Left hindlimb (tissue), 1 donor: ENCODE results near the gene SPON1.
"Not testable (repeated sequence)": the region's sequence is repeated elsewhere in the genome, so short reads cannot be mapped to it uniquely, and the experiment has no call there.

ENCODE experiments used
- DNase-seq: peaks from one replicate; pipeline ENCODE4 v3.0.0-alpha.2; 2018

SPON1 gene

DNA sequence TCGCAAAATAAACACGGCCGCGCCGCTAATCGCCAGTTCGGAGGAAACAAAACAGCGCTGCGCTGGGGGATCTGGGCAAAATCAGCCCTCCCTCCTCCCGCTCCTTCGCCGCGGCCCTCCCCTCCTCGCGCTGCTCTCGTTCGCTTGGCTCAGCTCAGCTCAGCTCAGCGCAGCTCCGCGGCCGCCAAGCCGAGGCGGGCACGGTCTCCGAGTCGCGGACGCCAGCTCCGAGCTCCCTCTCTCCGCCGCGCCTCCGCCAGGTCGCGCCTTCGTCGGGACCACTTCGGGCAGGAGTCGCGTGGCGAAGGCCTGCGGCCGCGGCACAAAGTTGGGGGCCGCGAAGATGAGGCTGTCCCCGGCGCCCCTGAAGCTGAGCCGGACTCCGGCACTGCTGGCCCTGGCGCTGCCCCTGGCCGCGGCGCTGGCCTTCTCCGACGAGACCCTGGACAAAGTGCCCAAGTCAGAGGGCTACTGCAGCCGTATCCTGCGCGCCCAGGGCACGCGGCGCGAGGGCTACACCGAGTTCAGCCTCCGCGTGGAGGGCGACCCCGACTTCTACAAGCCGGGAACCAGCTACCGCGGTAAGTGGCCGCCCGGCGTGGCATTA is at the start of gene SPON1:
Gene SPON1, plus strand, starts transcription at position 162 of the 607 bp plus-strand sequence. Its CDS starts 182 bp downstream, at position 344.
- DNase-seq = peak; percentile 82

DNA sequence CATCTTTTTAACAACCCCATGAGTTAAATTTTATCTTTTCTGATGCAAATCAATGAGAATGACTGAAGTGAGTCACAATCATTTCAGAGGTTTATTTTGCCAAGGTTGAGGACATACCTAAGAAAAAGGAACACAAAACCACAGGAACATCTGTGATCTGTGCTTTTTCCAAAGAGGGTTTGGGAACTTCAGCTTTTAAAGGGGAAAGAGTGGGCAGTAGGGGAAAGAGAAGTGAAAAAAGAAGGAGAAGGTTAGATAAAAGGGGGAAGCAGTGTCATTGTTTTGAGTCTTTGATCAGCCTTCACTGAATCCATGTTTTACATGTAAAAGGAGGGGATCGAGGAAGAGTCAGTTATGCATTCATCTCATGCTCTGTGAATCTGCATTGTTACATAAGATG is 45.3 kb upstream of the SPON1 start:
- DNase-seq = no peak

DNA sequence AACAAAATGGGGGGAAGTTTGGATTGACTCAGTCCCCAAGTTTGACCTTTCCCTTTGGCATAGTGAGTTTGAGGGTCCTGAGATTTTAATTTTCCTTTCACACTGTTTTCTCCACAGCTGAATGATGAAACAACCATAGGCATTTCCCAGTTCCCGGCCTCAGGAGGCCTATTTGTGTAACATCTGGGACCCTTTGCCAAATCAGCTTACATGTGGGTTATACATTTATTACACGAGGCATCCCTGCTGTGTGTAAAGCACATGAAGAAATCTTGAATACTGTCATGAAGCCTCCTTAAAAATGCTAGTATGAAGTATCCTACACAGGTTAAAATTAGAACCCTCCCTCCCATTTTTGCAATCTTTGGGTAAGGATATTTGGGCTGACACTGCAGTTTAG is 44.6 kb upstream of the SPON1 start:
- DNase-seq = no peak

DNA sequence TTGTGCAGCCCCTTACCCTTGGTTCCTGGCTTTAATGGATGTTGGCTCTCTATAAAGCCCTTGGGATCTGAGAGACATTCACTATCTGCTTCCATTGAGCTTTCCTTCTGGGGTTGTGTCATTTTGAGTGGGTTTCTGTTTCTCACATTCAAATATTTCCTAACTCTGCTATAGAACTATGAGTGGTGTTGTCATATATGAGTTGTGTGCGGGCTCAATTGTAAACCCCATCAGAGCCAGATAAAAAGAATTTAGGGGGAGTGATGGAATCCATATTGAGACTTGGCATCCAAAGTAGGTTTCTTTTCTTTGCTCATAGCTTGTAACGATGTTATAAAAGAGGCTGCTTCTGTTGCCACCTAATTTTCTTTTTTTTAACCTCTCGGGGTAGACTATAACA is 41.8 kb upstream of the SPON1 start:
- DNase-seq = no peak

DNA sequence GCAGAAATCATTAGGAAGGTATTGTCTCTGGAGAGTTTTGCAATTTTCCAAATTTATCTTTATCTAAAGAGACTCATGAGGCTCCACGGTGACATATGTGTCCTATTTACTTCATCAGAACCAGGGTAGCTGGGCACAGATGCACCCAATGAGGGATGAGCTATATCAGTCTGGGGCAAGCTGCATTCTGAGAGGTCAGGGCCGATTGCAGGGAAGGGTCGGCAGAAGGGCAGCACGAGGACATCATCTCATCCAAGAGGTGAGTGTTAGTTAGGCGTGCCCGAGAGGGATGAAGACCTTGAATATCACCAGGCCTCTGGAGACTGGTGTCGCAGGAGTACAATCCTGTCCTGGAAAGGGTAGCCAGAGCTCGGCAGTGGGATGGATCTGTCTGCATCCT is 41.0 kb upstream of the SPON1 start:
- DNase-seq = no peak

DNA sequence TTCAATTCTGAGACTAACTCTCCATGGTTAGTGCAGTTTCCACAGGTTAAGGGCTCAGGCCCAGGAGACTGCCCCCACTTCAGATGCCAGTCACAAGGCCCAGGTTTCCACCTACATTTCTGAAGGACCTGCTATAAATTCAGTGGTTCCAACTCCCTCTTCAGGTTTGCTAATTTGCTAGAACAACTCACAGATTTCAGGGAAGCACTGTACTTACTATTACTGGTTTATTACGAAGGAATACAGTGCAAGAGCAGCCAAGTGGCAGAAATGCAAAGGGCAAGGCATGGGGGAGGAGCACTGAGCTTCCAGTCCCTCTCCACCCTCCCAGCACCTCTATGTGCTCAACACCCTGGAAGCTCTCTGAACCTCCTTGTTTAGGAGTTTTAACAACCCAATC is 39.3 kb upstream of the SPON1 start:
- DNase-seq = no peak

DNA sequence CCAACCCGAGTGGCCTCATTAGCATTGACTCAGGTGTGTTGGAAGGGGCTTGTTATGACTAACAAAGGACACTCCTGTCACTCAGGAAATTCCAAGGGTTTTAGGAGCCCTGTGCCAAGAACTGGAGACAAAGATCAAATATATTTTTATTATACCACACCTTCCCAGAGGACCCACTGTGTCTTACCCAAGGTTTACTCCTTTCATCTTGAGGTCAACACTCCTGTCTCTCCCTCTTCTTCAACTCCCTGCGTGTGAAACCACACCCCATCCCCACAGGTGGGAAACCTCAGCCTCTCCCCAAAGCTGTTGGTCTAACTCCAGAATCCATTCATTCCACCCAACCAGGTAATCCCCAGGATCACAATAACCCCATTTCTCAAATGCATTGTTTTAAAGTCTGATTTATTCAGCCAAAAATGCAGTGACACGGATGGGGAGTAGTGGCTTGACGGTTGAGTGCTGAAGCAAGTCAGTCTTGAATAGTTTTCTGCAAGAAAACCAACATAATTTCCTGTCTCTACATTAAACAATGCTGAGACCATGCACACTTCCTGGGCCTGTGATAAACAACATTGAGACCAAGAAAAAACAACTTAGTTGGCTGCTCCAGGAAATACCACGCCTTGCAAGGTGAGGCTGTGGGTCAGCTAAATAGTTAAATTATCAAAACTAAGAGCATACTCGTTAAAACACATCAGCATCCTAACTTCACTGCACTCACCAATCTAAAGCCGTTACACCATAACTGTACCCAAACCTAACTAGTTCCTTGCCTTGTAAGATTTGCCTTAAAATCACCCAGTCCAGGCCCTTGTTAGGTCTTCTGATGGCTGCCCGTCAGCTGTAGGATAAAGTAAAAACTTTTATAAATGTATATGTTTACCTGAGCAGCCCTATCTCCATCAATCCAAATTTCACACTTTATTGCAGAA is 38.5 kb upstream of the SPON1 start:
- no peak for DNase-seq

DNA sequence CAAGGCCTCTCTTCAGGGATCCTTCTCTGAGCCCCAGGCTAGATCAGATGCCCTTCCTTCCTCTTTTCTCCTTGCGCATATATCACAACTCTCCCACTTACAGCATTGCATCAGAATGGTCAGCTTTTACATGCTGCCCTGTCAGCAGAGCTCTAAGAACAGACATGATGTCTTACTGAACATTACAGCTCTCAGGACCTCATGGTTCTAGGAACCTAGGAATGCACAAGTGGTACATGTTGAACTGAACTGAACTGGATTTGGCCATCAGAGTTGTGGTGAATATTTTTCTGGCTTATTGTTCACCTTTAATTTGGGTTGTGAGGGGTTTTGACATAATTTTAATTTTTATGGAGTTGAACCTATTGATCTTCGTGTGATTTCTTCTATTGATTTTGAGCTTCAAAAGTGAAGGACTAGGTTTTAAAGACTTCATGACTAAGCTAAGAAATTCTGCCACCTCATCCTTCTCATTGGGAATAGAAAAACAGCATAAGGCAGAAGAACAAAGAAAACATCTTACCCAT is 37.7 kb upstream of the SPON1 start:
- DNase-seq = no peak

DNA sequence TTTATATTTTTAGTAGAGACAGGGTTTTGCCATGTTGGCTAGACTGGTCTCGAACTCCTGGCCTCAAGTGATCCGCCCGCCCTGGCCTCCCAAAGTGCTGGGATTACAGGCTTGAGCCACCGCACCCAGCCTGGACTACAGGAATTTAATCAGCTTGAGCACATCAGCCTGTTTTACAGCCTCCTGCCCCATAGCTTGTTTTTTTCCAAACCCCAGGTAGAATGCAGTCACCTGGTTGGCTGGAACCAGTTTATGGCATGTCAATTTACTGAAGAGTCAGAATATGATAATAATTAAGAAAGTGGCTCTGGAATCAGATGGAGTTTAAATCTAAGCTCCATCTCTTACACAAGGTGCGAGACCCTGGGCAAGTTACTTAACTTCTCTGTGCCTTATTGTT is 36.2 kb upstream of the SPON1 start:
- DNase-seq = not testable (repeated sequence)

DNA sequence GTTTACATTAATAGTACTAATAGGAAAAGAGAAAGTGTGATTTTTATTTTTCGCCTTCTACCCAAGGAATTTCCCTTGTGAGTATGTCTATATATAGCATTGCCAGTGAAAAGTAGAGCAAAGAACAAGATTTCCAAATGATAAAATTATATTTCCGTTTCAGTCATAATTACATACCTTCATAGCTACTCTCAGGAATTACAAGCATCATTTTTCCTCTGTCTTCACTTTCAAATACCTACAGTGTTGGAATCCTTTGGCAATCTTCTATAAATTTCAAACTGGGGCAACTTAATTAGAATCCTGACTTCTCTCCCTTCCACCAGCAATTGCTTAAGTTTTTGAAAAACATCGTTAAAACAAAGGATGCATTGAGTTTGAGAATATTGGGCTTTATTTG is 35.5 kb upstream of the SPON1 start:
- no peak for DNase-seq

DNA sequence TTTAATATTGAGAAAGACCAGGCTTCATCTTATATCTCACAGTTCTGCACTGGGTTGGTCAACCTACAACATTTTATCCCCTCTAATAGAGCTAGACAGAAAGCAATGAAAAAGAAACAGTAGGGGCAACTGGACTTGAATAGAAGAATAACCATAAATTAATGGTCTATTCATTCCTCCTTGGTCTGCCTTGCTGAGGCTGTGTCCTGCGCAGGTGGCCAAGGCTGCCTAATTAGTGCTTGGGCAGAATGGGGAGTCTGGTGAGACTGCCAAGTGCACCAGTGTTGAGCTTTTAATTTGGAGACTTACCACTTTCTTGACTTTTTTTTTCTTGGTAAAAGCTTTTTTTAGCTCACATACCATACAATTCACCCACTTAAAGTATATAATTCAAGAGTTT is 35.0 kb upstream of the SPON1 start:
- DNase-seq = no peak

DNA sequence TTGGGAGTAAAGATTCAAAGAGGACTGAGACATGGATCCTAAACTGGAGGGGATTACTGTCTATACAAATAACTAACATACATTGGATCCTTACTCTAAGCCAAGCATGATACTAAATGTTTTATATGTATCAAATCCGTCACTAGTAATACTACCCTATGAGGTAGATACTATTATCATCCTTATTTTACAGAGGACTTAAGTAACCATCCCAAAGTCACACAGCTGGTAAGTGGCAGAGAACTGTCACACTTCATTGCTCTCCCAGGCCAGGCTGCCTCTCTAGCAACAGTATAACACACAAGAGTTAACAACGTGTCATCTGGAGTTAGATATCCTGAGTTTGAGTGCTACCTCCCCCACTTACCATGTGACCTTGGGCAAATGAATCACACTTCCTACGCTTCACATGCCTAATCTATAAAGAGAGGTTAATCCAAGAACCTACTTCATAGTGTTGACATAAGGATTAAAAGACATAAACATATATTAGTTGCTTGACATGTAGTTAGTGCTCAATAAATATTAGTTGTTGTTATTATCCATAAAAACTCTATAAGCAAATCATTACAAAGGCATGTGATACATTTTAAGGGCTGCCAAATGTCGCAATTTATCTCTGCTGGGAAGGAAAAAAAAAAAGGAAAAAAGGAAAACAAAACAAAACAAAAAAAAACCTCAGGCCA is 33.8 kb upstream of the SPON1 start:
- no peak for DNase-seq

DNA sequence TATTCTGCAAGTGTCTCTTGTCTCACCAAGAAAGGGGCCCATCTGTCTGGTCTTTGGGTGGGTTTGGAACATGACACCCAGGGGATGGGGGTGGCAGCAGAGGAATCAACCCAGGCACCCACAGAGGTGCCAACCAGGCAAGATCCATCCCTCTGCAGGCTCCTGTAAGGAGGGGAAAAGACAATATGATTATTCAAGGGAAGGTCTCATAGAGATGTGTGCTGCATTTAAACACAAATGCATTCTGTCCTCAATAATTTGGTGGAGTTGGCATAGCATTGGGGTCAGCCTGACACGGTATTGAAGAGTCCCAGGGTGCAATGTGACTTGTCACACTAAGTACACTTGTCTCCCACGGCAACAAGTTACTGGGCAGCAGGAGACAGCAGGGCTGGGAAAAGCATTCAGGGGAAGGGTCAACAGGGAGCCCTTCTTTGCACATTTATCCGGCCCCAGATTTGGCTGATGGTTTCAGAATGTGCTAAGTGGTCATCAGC is 33.1 kb upstream of the SPON1 start:
- no peak for DNase-seq

DNA sequence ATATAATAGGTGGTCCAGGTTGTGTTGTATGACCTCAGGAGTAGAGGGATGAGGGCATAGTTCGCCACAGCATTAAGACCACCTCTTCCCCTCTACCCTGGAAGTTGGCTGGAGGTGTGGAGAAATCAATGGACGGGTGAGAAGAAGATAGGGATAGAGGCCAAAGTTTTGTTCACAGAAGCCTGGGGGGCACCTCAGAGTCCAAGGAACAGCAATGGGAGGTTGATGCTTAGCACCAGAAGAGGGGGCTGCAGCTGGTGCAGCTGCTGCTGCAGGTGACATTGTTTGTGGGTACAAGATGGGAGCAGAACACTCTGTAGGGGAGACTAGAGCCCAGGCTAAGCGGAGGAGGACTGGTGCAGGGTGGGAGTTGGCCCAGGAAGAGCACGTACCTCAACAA is 31.2 kb upstream of the SPON1 start:
- no peak for DNase-seq

DNA sequence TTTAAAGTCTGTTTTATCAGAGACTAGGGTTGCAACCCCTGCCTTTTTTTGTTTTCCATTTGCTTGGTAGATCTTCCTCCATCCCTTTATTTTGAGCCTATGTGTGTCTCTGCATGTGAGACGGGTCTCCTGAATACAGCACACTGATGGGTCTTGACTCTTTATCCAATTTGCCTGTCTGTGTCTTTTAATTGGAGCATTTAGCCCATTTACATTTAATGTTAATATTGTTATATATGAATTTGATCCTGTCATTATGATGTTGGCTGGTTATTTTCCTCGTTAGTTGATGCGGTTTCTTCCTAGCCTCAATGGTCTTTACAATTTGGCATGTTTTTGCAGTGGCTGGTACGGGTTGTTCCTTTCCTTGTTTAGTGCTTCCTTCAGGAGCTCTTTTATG is 25.4 kb upstream of the SPON1 start:
- not testable (repeated sequence) for DNase-seq

DNA sequence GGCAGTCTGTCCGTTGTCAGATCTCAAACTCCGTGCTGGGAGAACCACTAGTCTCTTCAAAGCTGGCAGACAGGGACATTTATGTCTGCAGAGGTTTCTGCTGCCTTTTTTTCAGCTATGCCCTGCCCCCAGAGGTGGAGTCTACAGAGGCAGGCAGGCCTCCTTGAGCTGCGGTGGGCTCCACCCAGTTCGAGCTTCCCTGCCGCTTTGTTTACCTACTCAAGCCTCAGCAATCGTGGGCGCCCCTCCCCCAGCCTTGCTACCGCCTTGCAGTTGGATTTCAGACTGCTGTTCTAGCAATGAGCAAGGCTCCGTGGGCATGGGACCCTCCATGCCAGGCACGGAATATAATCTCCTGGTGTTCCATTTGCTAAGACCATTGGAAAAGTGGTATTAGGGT is 23.7 kb upstream of the SPON1 start:
- DNase-seq = not testable (repeated sequence)

DNA sequence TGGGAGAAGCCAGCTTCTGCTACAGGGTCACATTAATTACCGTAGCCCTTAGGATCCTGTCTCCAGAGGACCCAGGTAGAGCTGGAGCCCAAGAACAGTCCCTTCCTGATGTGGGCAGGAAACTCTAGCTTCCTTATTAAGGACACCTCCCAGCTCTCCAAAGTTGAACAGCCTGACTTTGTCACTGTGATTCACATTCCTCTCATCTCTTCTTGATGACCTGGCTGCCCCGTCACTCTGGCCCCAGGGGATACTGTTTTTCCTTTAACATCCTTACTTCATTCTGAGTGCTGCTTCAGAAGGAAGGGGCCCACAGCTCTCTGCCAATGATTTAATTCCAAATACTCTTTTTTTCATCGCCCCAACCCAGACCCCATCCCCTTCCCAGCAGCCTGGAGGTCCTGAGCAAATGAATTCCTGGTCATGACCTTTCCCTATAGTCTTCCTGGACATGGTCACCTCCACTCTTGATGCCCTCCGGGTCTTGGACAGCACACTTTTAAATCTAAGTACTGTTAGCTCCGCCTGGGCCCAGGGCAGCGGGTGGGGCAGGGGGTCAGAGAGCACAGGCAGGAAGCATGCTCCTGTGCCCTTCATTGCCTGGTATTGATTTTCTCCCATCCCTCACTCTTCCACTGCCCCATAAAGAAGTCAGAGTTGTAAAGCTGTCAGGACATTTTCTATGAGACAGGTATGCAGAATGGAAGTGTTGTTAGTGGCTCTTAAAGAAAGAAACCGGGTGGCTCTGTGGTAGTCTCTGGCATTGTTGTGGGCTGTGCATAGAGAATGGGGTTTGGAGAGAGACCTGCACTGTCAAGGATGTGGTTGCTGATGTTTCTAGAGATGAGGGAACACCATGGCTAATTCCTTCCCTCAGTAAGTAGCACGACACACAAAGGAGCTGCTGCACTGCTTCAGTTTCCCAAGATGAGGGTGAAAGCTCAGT is 22.3 kb upstream of the SPON1 start:
- no peak for DNase-seq

DNA sequence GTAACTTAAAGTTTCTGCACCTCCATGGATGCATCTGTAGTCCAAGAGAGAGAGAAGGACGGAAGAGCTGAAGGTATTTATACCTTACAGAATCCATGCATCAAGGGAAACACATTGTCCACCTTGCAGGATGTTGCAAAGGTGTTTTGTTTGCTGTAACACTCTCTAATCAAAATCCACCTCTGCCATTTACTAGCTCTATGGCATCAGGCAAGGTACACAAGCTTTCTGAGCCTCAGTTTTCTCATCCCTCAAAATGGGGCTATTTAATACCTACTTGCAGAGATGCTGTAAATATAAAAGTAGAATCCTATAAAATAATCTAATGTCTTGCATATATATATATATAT is 21.6 kb upstream of the SPON1 start:
- no peak for DNase-seq

DNA sequence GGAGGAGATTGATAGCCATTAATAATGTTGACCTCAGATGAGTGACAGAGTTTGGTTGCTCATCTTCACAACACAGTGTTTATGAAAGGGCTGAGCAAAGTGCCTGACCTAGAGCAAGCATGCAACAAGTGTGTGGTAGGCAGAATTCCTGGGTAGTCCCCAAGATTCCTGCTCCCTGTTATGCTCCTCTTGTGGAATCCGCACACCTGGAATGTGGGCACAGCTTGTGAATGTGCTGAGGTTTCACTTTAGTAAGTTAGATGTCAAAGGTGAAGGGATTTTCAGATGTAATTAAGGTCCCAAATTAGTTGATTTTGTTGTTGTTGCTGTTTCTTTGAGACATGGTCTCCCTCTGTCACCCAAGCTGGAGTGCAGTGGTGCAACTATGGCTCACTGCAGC is 20.7 kb upstream of the SPON1 start:
- no peak for DNase-seq

DNA sequence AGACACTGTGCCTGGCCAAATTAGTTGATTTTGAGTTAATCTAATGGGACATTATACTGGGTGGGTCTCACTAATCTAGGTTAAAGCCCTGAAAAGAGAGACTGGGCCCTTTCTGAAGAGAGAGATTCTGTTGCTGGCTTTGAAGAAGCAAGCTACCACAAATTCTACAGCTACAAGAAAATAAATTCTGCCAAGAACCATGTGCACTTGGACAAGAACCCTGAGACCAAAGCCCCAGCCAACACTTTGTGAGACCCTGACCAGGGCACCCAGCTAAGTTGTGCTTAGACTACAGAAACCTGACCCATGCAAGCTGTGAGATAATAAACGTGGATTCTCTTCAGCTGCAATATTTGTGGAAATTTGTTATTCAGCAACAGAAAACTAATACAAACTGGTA is 20.1 kb upstream of the SPON1 start:
- DNase-seq = no peak

DNA sequence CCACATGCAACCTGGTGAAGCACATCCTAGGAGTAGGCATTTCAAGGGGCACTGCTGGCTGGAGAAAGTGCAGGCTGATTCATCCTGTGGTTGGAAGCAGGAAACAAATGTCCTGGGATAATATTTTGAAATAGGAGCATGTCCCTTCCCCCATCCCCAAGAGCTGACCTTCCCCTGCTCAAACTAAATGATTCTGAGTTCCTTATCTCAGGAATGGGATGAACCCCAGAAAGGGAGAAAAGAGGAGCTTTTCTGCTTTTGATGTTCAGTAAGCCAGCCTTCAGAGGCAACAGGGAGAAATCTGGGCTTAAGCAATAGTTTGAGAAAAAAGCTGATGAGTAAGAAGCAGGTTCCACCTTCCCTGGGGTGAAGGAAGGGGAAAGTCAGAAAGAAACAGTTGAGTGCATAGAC is 19.5 kb upstream of the SPON1 start:
- DNase-seq = no peak

DNA sequence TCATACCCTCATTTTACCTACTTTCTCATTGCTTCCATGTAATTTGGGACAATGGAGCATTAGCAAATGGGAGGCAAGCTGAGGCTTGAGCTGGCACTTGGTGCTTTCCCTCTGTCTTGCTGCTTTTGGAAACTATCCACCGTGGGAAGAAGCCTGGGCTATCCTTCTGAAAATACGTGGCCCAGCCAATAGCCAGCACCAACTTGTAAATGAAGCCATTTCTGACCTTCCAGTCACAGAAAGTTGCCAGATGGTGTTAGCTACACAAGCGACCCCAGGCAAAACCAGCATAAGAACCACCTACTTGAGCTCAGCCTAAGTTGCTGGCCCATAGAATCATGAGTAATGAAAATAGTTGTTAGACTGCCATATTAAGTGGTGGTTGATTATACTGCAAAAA is 18.5 kb upstream of the SPON1 start:
- no peak for DNase-seq
